HG03108 (cell line): ENCODE data around the gene RIPOR3.
"Not testable (repeated sequence)": the region's sequence is repeated elsewhere in the genome, so short reads cannot be mapped to it uniquely, and the experiment has no call there.

Experiments
- ATAC-seq: cut with Tn5 transposase; IDR thresholded peaks from one replicate; pipeline ENCODE4 v1.9.1; 2021; ENCODE audit warnings: moderate library complexity; ENCODE audit not compliant: unreplicated experiment

Gene RIPOR3

GRCh38 chr20:50708845-50709635, 17.7 kb upstream of the RIPOR3 start:
- no peak for ATAC-seq

GRCh38 chr20:50704971-50705370, 13.6 kb upstream of the RIPOR3 start:
- no peak for ATAC-seq

GRCh38 chr20:50704514-50704913, 13.2 kb upstream of the RIPOR3 start:
- ATAC-seq = no peak

- not testable (repeated sequence) for ATAC-seq
These were observed 12.5 kb upstream of the RIPOR3 start for GRCh38 chr20:50703651-50704438.

GRCh38 chr20:50701041-50701963, 10.0 kb upstream of the RIPOR3 start:
- no peak for ATAC-seq

- no peak for ATAC-seq
These were observed 8.3 kb upstream of the RIPOR3 start for GRCh38 chr20:50699688-50700087.

GRCh38 chr20:50698255-50698654, 6.9 kb upstream of the RIPOR3 start:
- ATAC-seq = not testable (repeated sequence)

- ATAC-seq = no peak
These were observed 4.0 kb upstream of the RIPOR3 start for GRCh38 chr20:50695135-50695872.

GRCh38 chr20:50694379-50695134, 3.2 kb upstream of the RIPOR3 start:
- ATAC-seq = no peak

GRCh38 chr20:50693001-50693400, 1.7 kb upstream of the RIPOR3 start:
- ATAC-seq = no peak

GRCh38 chr20:50692552-50692933, 1.2 kb upstream of the RIPOR3 start:
- ATAC-seq = no peak

- ATAC-seq = no peak
These were observed 520 bp upstream of the RIPOR3 start for GRCh38 chr20:50691573-50692551.

- ATAC-seq = no peak
These were observed 1.3 kb downstream of the RIPOR3 start for GRCh38 chr20:50689864-50690649.

GRCh38 chr20:50688256-50688975, 2.9 kb downstream of the RIPOR3 start:
- no peak for ATAC-seq

GRCh38 chr20:50686821-50687220, 4.5 kb downstream of the RIPOR3 start:
- no peak for ATAC-seq

- ATAC-seq = no peak
These were observed 7.8 kb downstream of the RIPOR3 start for GRCh38 chr20:50683570-50683969.

- ATAC-seq = no peak
These were observed 8.3 kb downstream of the RIPOR3 start for GRCh38 chr20:50682947-50683530.
